HG03097 (cell line): ENCODE data around the gene CCDC102B.
"Not testable (repeated sequence)": the region's sequence is repeated elsewhere in the genome, so short reads cannot be mapped to it uniquely, and the experiment has no call there.

Source experiments
- ATAC-seq: cut with Tn5 transposase; IDR thresholded peaks from one replicate; pipeline ENCODE4 v1.9.1; 2021; ENCODE audit not compliant: unreplicated experiment, low FRiP score

CCDC102B gene

GRCh38 chr18:68887410-68887809 is 89.5 kb downstream of the CCDC102B start:
- no peak for ATAC-seq

- no peak for ATAC-seq
Observed at GRCh38 chr18:68893354-68893753, 95.5 kb downstream of the CCDC102B start.

GRCh38 chr18:68897286-68897685 is 99.4 kb downstream of the CCDC102B start:
- ATAC-seq: no peak

GRCh38 chr18:68909579-68909978 is 111.7 kb downstream of the CCDC102B start:
- ATAC-seq: no peak

DNA sequence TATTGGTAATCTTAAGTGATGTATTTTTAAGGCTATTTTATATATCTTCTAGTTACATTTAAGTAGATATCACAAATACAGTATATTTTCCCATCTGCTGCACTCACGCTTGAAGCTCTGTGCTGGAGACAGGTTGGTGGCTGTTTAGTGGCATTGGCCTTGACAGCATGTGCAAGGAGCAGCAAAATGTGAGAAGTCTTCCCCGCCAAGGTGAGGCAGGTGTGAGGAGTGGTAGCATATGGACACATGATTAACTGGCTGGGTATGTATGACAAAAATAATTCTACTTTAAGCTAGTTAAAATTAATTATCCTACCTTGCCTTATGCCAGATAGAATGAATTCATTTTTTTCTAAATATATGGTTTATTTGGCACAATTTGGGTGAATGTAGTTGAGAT is 117.2 kb downstream of the CCDC102B start:
- ATAC-seq: no peak

DNA sequence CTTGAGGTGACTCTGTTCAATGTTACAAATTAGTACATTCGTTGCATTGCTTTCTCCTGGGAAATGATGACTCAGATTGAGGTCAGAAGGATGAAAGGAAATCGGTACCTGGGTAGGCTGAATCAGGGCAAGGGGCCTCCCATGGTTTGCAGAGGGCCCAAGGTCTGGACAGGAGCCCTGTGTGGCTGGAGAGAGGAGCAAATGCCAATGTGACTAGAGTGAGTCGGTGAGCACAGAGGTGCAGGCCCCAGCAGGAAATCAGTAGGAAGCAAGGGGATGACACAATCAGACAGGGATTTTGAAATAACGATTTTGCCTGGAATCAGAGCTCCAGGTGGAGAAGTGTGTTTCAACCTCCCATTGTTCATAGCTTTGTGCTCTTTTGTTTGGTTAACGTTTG is 118.9 kb downstream of the CCDC102B start:
- no peak for ATAC-seq

- no peak for ATAC-seq
Observed at GRCh38 chr18:68918216-68918615, 120.3 kb downstream of the CCDC102B start.

DNA sequence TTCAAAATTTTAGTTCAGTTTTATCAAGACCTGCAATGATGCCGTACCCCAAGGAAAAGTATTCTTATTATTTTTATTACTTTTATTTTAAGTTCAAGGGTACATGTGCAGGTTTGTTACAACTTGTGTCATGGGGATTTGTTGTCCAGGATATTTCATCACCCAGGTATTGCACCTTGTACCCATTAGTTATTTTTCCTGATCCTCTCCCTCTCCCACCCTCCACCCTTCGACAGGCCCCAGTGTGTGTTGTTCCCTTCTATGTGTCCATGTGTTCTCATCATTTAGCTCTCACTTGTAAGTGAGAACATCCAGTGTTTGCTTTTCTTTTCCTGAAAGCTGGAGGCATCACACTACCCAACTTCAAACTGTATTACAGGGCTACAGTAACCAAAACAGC is 122.0 kb downstream of the CCDC102B start:
- no peak for ATAC-seq

GRCh38 chr18:68922392-68922791 is 124.5 kb downstream of the CCDC102B start:
- no peak for ATAC-seq

DNA sequence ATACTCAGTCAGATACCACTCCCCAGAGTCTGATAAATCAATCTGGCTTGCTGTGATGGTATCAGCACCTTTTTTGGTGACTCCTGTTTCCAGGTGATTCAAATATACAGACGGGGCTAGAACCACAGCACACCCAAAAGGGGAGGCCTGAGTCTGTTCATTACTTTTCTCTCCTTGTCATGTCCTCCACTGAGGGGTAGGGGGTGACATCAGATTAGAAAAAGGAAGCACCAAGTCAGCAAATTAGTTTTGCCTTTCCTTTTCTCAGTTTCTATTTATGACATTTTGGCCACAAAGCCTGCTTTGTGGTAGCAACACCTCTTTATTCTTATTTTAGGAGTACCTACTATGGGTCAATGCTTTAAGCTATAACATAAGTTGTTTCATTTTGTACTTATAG is 127.4 kb downstream of the CCDC102B start:
- ATAC-seq: no peak

DNA sequence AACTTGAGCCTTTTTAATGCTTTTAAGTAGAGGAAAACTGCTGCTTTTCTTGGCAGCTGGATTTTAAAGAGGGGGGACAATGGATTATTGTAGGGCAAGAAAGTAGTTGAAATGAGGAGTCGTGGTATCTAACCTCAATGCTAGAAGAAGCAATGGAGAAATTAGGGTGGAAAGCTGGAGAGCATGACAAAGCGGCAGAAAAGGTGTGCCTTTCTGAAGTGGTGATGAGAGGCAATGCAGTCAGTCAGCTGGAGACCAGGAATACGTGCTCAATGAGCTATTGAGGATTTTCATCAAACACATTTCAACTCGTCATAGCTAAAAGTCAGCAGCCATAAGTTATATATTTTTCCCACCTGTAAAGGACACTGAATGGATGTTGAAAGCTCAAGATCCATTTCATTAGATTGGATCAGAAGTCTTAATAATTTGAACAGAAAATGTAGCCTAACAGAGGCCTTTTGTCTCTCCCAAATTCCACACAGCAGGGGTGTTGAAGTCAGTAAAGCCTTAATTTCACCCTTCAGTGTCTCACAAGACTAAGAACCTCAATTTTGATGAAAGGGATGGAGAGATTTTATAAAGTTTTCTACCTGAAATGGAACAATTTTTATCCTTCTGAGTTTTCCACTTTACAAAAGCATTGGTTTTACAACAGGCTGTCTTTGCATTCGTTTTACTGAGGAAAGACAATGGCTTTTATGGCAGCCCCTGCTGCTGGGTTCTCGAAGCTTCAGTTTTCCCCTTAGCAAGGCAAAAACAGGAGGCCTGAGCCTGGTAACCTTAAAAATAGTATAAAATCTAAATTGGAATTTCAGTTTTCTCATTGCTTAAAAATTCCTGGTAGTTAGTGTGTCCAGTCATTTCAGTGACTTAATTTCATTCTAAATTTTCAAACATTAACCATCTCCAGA is 131.1 kb downstream of the CCDC102B start:
- no peak for ATAC-seq

- ATAC-seq: no peak
Observed at GRCh38 chr18:68935686-68936085, 137.8 kb downstream of the CCDC102B start.

DNA sequence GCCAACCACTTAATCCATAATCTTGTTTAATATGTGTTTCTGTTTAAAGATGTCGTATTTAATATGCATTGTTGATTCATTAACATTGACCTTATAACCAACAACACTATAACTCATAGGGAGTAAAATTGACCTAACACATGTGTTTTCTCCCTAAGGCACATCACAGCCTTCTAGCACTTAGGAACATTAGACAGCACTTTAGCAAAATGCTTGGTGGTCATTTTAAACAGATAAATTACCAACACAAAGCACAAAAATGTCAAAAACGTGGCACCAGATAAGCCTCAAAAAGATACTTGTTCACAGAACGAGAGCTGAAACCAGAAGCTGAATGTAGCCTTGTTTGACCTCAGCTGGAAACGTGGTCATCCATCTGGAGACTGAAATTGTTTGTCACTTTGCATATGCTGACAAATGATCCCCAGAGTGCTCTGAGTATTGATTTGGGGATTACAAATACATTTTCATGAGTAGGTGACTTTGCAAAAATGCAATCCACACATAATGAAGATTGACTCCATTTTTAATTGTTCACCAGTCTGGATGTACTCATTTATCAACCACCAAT is 139.2 kb downstream of the CCDC102B start:
- ATAC-seq: peak; percentile 57

GRCh38 chr18:68940039-68940438 is 142.2 kb downstream of the CCDC102B start:
- no peak for ATAC-seq

- ATAC-seq: no peak
Observed at GRCh38 chr18:68940754-68941153, 142.9 kb downstream of the CCDC102B start.

DNA sequence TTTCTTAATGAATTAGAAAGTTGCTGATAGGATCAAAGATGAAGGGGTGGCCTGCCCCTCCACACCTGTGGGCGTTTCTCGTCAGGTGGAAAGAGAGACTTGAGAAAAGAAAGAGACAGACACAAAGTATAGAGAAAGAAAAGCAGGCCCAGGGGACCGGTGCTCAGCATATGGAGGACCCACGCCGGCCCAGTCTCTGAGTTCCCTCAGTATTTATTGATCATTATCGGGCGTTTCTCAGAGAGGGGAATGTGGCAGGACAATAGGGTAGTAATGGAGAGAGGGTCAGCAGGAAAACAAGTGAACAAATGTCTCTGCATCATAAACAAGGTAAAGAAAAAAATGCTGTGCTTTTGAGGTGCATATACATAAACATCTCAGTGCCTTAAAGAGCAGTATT is 144.3 kb downstream of the CCDC102B start:
- ATAC-seq: no peak

- not testable (repeated sequence) for ATAC-seq
Observed at GRCh38 chr18:68943861-68944260, 146.0 kb downstream of the CCDC102B start.

GRCh38 chr18:68944330-68944729 is 146.4 kb downstream of the CCDC102B start:
- no peak for ATAC-seq

DNA sequence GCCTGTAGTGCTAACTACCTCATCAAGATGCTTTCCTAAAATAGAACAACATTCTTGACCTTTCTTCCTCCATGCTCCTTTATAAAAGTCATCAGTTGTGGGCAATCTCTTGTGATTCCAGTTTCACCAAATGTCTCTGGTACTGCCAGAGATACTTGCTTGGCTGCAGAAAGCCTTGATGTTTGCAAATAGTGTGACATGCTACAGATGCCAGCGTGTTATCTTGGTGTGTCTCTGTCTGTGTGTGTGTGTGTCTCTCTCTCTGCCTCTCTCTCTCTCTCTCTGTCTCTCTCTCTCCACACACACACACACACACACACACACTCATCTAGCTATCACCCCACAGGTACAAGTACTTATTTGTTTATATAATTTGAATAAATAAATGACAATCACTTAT is 146.9 kb downstream of the CCDC102B start:
- no peak for ATAC-seq

- no peak for ATAC-seq
Observed at GRCh38 chr18:68948622-68949021, 150.7 kb downstream of the CCDC102B start.

DNA sequence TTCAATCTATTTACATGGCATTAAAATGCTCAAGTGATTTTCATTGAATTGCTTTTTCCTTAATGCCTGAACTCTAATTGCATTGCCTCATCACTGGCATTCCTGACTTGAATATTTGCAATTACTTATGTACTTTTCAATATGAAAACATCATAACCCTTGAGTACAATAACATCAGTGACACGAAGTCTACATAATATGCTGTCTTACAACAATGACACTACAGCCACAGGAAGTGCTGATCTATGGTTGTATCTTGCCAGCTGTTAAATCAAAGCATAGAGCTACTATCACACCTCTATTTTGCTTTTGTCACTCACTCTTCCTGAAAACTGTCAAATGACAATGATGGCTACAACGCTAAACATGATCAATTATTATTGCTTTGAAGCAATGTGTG is 156.9 kb downstream of the CCDC102B start:
- no peak for ATAC-seq

GRCh38 chr18:68956650-68957049 is 158.8 kb downstream of the CCDC102B start:
- ATAC-seq: no peak
